GM12878 (cell line): ENCODE data around the gene GRAMD1B. TPM values are rescaled to one million over a fixed set of nuclear protein-coding genes. Genes with fewer than 3 reads are reported as not detected.

Source experiments
- ATAC-seq: fragments of 200-7000 bp; cut with Tn5 transposase; 3 replicates; pipeline ENCODE4 v1.9.1; 2020; ENCODE audit warnings: mild to moderate bottlenecking, moderate library complexity
- BruUV-seq: library from RNA; stranded (reverse); fragments of 400-500 nt; replicated peaks from 2 replicates; lab custom pipeline; 2021; lab: Mats Ljungman, UMichigan
- CTCF ChIA-PET: fragments of 300-600 bp; sonication (Branson Sonifier 250); formaldehyde crosslinking; extraction: SDS; loops from one replicate; lab custom pipeline; 2021; ENCODE audit warnings: inconsistent platforms; lab: Yijun Ruan, JAX
- POLR2A ChIA-PET: fragments of 350-600 bp; formaldehyde crosslinking; extraction: SDS; loops from one replicate; lab custom pipeline; 2021; ENCODE audit warnings: inconsistent platforms; lab: Charles Lee
- RAD21 ChIA-PET: fragments of 300-600 bp; sonication (Branson Sonifier 250); formaldehyde crosslinking; loops from one replicate; lab custom pipeline; 2023; ENCODE audit warnings: antibody characterized with exemption; ENCODE audit not compliant: unreplicated experiment; lab: Charles Lee
- SMC1A ChIA-PET: fragments of 300-600 bp; sonication (Branson Sonifier 250); formaldehyde crosslinking; loops from one replicate; lab custom pipeline; 2023; ENCODE audit not compliant: unreplicated experiment, uncharacterized antibody; lab: Charles Lee
- DNase-seq: peaks from one replicate; pipeline ENCODE4 v3.0.0-alpha.2; 2011; ENCODE audit warnings: low read depth, low spot score
- FAIRE-seq: peaks from 3 replicates; lab custom pipeline; 2011; peaks lifted over from hg19 to GRCh38; lab: Jason Lieb, UNC
- H2AFZ ChIP-seq: 2 replicates; pipeline ENCODE4 v1.6.0; 2011; ENCODE audit warnings: low read depth, low read length, control low read depth; ENCODE audit not compliant: control insufficient read depth
- H3K27ac ChIP-seq: 2 replicates; pipeline ENCODE4 v1.5.1; 2011; ENCODE audit warnings: control low read depth; ENCODE audit not compliant: control insufficient read depth, insufficient read depth
- H3K27me3 ChIP-seq, 2 experiments: replicated peaks in 1 of 2; 2 replicates each; pipeline versions ENCODE4 v1.6.0 to v1.6.1; 2011; ENCODE audit warnings: low read length in 1 of 2; ENCODE audit not compliant: control insufficient read depth in 2 of 2, insufficient read depth in 2 of 2
- H3K36me3 ChIP-seq, 2 experiments: 2 replicates each; pipeline ENCODE4 v1.5.1; 2011; ENCODE audit warnings: low read length in 1 of 2; ENCODE audit not compliant: control insufficient read depth in 2 of 2, insufficient read depth in 2 of 2
- H3K4me1 ChIP-seq: 2 replicates; pipeline ENCODE4 v1.6.1; 2011; ENCODE audit warnings: mild to moderate bottlenecking, low read length, moderate library complexity, mixed read lengths; ENCODE audit not compliant: control insufficient read depth, insufficient read depth
- H3K4me2 ChIP-seq: 2 replicates; pipeline ENCODE4 v1.6.0; 2011; ENCODE audit warnings: control low read depth; ENCODE audit not compliant: control insufficient read depth, insufficient read depth
- H3K4me3 ChIP-seq: fragments of 200-600 bp; sonication (generic); 2 replicates; pipeline ENCODE4 v1.5.1; 2016
- H3K79me2 ChIP-seq: 2 replicates; pipeline ENCODE4 v1.6.0; 2011; ENCODE audit warnings: low read length; ENCODE audit not compliant: control insufficient read depth, insufficient read depth
- H3K9ac ChIP-seq: 2 replicates; pipeline ENCODE4 v1.8.0; 2011; ENCODE audit warnings: low read length, control low read depth, mixed read lengths; ENCODE audit not compliant: control insufficient read depth, insufficient read depth
- H3K9me3 ChIP-seq: replicated peaks from 3 replicates; pipeline ENCODE4 v1.5.1; 2011; ENCODE audit warnings: mild to moderate bottlenecking, low read length; ENCODE audit not compliant: control insufficient read depth, insufficient read depth
- H4K20me1 ChIP-seq: 2 replicates; pipeline ENCODE4 v1.6.0; 2011; ENCODE audit not compliant: control insufficient read depth, insufficient read depth
- RB1 ChIP-seq: fragments of 450-650 bp; formaldehyde crosslinking; IDR thresholded peaks from 2 replicates; pipeline ENCODE4 v1.6.1; 2017; ENCODE audit warnings: mild to moderate bottlenecking, borderline replicate concordance
- RFX5 ChIP-seq: IDR thresholded peaks from 2 replicates; pipeline ENCODE4 v1.6.1; 2011; ENCODE audit warnings: low read depth, low read length, improper control_type of control experiment
- SUPT20H ChIP-seq: IDR thresholded peaks from 2 replicates; pipeline ENCODE4 v1.6.1; 2011; ENCODE audit warnings: low read depth, mild to moderate bottlenecking, low read length, moderate library complexity, borderline replicate concordance; ENCODE audit not compliant: control insufficient read depth
- TCF12 ChIP-seq: IDR thresholded peaks from 2 replicates; pipeline ENCODE4 v1.6.1; 2011; ENCODE audit warnings: low read depth, mild to moderate bottlenecking, low read length
- ZNF207 ChIP-seq: fragments of 450-650 bp; IDR thresholded peaks from 2 replicates; pipeline ENCODE4 v1.6.1; 2014; ENCODE audit warnings: antibody characterized with exemption, mild to moderate bottlenecking, borderline replicate concordance
- WGBS: methylation state at CpG from one replicate; pipeline ENCODE4 v1.1.6; 2016; ENCODE audit warnings: low lambda C conversion rate; ENCODE audit not compliant: insufficient replicate concordance, insufficient coverage; ENCODE audit errors: missing lambda C conversion rate; 5-methylcytosine and 5-hydroxymethylcytosine counted together
- in situ Hi-C: fragments of 300-500 bp; cut with MboI; formaldehyde crosslinking; loops from 9 replicates; pipeline ENCODE4 v1.14.3; 2018; ENCODE audit warnings: mixed read lengths
- intact Hi-C: fragments of 100-400 bp; cut with micrococcal nuclease; formaldehyde crosslinking; loops from one replicate; pipeline ENCODE4 v1.14.2; 2022; ENCODE audit not compliant: unreplicated experiment
- polyA plus RNA-seq, 11 experiments: library from polyadenylated mRNA; depleted of rRNA in 4 of 11; unstranded in 6 of 11; stranded (reverse) in 5 of 11; fragments of >200 nt; fragmentation: Nextera tagmentation in 4 of 11; fragmentation: Illumina TruSeq in 1 of 11; extraction: Ambion mirVana in 4 of 11; extraction: Trizol in 1 of 11; gene quantifications; 1 replicate in 1 of 11; 2 replicates in 10 of 11; pipeline versions ENCODE4 v1.2.1 to v1.2.3, GENCODE V29; 2011 to 2016; ENCODE audit warnings: inconsistent platforms in 2 of 11, missing spikeins in 2 of 11, low read depth in 1 of 11
- total RNA-seq, 4 experiments: library from RNA; depleted of rRNA in 3 of 4; stranded (reverse); fragments of >200 nt in 3 of 4; fragmentation: Illumina TruSeq in 1 of 4; extraction: Trizol in 1 of 4; gene quantifications; 2 replicates each; pipeline versions ENCODE4 v1.2.1 to v1.2.3, GENCODE V29; 2013 to 2021
- TF ChIP-seq, protein P1 (sequence below): IDR thresholded peaks from 2 replicates; pipeline ENCODE4 v1.6.1; 2012; ENCODE audit warnings: improper control_type of control experiment, low read depth, low read length; ENCODE audit not compliant: insufficient replicate concordance
- TF ChIP-seq, protein P2 (sequence below): fragments of 450-650 bp; IDR thresholded peaks from 2 replicates; pipeline ENCODE4 v1.6.1; 2017; ENCODE audit warnings: mild to moderate bottlenecking, moderate library complexity
- TF ChIP-seq, protein P3 (sequence below): fragments of 450-650 bp; IDR thresholded peaks from 2 replicates; pipeline ENCODE4 v1.6.1; 2017; ENCODE audit warnings: antibody characterized with exemption, mild to moderate bottlenecking, moderate library complexity

GRAMD1B gene
- total and polyA plus RNA-seq, 10 of the 15 experiments (the other 5 are each of a cell fraction or from before 2014, with no cell fraction given), result 1.9 to 49.1 (median 26.9) TPM

DNA sequence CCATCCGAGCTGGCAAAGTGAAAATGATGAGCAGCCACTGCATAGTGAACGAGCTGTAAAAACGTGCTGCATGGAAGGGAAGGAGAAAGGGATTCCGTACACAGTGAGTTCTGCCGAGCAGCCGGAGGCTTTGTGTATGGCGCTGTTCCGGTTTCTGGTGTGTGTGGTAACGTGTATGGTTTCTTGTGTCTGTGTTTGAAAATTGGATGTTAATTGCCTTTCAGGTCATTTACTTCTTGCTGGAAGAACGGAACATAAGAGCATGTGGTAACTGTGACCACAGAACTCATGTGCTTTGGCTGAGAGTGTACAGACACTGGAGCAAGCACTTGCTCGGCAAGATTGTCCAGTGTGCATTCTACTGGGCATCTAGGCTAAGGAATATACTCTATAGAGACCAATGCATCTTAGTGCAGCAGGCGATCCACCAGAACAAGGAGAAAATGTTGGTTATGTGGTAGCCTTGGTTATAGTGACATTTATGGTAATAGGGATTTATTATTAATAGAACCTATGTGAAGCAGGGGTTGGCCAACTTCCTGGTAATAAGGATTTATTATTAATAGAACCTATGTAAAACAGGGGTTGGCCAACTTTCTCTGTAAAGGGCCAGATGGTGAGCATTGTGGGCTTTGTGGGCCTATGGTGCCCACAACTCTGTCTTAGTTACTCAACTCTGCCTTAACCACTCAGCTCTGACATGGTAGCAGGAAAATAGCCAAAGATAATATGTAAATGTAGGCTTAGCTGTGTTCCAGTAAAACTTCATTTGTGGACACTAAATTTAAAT lies 49.2 kb downstream of the GRAMD1B start:
- H3K4me3 ChIP-seq, result peak overlapping the region; percentile 54
- H4K20me1 ChIP-seq, result no peaks in the 10 kb centered on the region
- ChIA-PET POLR2A (interaction anchor here (1.0 to 3.4 kb wide), 3 partner anchors 72 to 177 kb away, joined by 4 to 24 read pairs (median 7); no protein-coding TSS in a partner anchor), RAD21 (interaction anchor here (0.5 to 8.0 kb wide), 39 partner anchors 12 to 421 kb away, joined by 3 to 212 read pairs (median 4); partner anchors contain the start of gene HSPA8), SMC1A (interaction anchor here (0.5 to 10.0 kb wide), 44 partner anchors 13 to 870 kb away, joined by 3 to 244 read pairs (median 4); partner anchors contain the start of gene GRAMD1B), CTCF (interaction anchor here (0.6 to 9.3 kb wide), 56 partner anchors 12 to 615 kb away, joined by 3 to 349 read pairs (median 5); no protein-coding TSS in a partner anchor)
- peaks cover 0 to 2% of the 10 kb centered on the region in 2 experiments; a peak in 2 of 4 replicates for H3K36me3 ChIP-seq
- intact Hi-C loops (loop anchor here (2.0 to 5.0 kb wide), 5 partner anchors 20 to 232 kb away; no protein-coding TSS in a partner anchor), in situ Hi-C loops (loop anchor here (5.0 kb wide), 3 partner anchors 72 to 367 kb away; no protein-coding TSS in a partner anchor)
- 0 out of 2 replicates have a peak overlapping the region, but pooled peaks have one; percentile 3 for H3K9ac ChIP-seq
- FAIRE-seq (peak; percentile 31), DNase-seq (peak; percentile 67), ATAC-seq (peak; percentile 80)
- BruUV-seq, result no TSS peak
- H3K4me1 ChIP-seq, result peaks cover 58% of the 10 kb centered on the region
- peak overlapping the region; percentile 9; the same call in 1 of the 2 replicates for H2AFZ ChIP-seq
- H3K27me3 ChIP-seq, result no peaks in the 10 kb centered on the region
- no peaks in the 10 kb centered on the region for H3K9me3 ChIP-seq
- H3K27ac ChIP-seq, result peak overlapping the region; percentile 36; the same call in 1 of the 2 replicates
- no peaks in the 10 kb centered on the region; the same call in 1 of the 2 replicates for H3K79me2 ChIP-seq
- peak overlapping the region; percentile 57 for H3K4me2 ChIP-seq
- under 1% methylated on average over 12 of the region's 12 CpGs for WGBS
- TF ChIP-seq TCF12, result peak; percentile 65; the same call in 1 of the 2 replicates
- TF ChIP-seq, protein P1, sequence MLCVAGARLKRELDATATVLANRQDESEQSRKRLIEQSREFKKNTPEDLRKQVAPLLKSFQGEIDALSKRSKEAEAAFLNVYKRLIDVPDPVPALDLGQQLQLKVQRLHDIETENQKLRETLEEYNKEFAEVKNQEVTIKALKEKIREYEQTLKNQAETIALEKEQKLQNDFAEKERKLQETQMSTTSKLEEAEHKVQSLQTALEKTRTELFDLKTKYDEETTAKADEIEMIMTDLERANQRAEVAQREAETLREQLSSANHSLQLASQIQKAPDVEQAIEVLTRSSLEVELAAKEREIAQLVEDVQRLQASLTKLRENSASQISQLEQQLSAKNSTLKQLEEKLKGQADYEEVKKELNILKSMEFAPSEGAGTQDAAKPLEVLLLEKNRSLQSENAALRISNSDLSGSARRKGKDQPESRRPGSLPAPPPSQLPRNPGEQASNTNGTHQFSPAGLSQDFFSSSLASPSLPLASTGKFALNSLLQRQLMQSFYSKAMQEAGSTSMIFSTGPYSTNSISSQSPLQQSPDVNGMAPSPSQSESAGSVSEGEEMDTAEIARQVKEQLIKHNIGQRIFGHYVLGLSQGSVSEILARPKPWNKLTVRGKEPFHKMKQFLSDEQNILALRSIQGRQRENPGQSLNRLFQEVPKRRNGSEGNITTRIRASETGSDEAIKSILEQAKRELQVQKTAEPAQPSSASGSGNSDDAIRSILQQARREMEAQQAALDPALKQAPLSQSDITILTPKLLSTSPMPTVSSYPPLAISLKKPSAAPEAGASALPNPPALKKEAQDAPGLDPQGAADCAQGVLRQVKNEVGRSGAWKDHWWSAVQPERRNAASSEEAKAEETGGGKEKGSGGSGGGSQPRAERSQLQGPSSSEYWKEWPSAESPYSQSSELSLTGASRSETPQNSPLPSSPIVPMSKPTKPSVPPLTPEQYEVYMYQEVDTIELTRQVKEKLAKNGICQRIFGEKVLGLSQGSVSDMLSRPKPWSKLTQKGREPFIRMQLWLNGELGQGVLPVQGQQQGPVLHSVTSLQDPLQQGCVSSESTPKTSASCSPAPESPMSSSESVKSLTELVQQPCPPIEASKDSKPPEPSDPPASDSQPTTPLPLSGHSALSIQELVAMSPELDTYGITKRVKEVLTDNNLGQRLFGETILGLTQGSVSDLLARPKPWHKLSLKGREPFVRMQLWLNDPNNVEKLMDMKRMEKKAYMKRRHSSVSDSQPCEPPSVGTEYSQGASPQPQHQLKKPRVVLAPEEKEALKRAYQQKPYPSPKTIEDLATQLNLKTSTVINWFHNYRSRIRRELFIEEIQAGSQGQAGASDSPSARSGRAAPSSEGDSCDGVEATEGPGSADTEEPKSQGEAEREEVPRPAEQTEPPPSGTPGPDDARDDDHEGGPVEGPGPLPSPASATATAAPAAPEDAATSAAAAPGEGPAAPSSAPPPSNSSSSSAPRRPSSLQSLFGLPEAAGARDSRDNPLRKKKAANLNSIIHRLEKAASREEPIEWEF, result no peak
- TF ChIP-seq, protein P2, sequence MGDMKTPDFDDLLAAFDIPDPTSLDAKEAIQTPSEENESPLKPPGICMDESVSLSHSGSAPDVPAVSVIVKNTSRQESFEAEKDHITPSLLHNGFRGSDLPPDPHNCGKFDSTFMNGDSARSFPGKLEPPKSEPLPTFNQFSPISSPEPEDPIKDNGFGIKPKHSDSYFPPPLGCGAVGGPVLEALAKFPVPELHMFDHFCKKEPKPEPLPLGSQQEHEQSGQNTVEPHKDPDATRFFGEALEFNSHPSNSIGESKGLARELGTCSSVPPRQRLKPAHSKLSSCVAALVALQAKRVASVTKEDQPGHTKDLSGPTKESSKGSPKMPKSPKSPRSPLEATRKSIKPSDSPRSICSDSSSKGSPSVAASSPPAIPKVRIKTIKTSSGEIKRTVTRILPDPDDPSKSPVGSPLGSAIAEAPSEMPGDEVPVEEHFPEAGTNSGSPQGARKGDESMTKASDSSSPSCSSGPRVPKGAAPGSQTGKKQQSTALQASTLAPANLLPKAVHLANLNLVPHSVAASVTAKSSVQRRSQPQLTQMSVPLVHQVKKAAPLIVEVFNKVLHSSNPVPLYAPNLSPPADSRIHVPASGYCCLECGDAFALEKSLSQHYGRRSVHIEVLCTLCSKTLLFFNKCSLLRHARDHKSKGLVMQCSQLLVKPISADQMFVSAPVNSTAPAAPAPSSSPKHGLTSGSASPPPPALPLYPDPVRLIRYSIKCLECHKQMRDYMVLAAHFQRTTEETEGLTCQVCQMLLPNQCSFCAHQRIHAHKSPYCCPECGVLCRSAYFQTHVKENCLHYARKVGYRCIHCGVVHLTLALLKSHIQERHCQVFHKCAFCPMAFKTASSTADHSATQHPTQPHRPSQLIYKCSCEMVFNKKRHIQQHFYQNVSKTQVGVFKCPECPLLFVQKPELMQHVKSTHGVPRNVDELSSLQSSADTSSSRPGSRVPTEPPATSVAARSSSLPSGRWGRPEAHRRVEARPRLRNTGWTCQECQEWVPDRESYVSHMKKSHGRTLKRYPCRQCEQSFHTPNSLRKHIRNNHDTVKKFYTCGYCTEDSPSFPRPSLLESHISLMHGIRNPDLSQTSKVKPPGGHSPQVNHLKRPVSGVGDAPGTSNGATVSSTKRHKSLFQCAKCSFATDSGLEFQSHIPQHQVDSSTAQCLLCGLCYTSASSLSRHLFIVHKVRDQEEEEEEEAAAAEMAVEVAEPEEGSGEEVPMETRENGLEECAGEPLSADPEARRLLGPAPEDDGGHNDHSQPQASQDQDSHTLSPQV, result no peak
- TF ChIP-seq SUPT20H, result no peak
- no peak for TF ChIP-seq ZNF207
- TF ChIP-seq, protein P3, sequence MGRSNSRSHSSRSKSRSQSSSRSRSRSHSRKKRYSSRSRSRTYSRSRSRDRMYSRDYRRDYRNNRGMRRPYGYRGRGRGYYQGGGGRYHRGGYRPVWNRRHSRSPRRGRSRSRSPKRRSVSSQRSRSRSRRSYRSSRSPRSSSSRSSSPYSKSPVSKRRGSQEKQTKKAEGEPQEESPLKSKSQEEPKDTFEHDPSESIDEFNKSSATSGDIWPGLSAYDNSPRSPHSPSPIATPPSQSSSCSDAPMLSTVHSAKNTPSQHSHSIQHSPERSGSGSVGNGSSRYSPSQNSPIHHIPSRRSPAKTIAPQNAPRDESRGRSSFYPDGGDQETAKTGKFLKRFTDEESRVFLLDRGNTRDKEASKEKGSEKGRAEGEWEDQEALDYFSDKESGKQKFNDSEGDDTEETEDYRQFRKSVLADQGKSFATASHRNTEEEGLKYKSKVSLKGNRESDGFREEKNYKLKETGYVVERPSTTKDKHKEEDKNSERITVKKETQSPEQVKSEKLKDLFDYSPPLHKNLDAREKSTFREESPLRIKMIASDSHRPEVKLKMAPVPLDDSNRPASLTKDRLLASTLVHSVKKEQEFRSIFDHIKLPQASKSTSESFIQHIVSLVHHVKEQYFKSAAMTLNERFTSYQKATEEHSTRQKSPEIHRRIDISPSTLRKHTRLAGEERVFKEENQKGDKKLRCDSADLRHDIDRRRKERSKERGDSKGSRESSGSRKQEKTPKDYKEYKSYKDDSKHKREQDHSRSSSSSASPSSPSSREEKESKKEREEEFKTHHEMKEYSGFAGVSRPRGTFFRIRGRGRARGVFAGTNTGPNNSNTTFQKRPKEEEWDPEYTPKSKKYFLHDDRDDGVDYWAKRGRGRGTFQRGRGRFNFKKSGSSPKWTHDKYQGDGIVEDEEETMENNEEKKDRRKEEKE, result no peak
- TF ChIP-seq RFX5, result no peak
- no peak for TF ChIP-seq RB1
